LNCaP clone FGC (cell line): ENCODE measurements around the gene FAM227B.

Experiments
- DNase-seq: peaks from one replicate; pipeline ENCODE4 v3.0.0-alpha.2; 2011; ENCODE audit warnings: low read depth
- H3K4me3 ChIP-seq: 2 replicates; pipeline ENCODE4 v1.5.1; 2011; ENCODE audit warnings: mild to moderate bottlenecking, low read depth, low read length, control low read depth
- TF ChIP-seq, protein P1 (sequence below): IDR thresholded peaks from 2 replicates; pipeline ENCODE4 v1.5.1; 2012; ENCODE audit warnings: mild to moderate bottlenecking; ENCODE audit not compliant: control insufficient read depth, insufficient read depth; ENCODE audit errors: extremely low read depth

FAM227B gene

DNA sequence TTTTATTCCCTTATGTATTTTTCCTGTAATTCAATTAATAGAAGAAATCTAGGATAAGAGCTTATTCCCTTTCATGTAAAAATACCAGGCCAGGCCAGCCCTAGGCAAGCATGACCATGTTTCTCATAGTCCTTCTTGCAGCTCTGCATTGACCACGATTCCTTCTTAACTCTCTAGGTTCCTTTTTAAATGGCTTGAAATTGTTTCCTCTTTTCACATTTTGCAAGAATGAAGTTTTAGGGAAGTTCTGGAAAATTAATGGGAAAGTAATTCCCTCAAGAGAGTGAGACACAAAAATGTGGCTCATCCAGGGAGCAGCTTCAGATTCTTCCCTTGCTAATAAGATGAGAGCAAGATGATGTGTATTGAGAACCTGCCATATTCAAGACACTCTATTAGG is 314.1 kb downstream of the FAM227B start:
- TF ChIP-seq, protein P1, sequence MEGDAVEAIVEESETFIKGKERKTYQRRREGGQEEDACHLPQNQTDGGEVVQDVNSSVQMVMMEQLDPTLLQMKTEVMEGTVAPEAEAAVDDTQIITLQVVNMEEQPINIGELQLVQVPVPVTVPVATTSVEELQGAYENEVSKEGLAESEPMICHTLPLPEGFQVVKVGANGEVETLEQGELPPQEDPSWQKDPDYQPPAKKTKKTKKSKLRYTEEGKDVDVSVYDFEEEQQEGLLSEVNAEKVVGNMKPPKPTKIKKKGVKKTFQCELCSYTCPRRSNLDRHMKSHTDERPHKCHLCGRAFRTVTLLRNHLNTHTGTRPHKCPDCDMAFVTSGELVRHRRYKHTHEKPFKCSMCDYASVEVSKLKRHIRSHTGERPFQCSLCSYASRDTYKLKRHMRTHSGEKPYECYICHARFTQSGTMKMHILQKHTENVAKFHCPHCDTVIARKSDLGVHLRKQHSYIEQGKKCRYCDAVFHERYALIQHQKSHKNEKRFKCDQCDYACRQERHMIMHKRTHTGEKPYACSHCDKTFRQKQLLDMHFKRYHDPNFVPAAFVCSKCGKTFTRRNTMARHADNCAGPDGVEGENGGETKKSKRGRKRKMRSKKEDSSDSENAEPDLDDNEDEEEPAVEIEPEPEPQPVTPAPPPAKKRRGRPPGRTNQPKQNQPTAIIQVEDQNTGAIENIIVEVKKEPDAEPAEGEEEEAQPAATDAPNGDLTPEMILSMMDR, result no peak

DNA sequence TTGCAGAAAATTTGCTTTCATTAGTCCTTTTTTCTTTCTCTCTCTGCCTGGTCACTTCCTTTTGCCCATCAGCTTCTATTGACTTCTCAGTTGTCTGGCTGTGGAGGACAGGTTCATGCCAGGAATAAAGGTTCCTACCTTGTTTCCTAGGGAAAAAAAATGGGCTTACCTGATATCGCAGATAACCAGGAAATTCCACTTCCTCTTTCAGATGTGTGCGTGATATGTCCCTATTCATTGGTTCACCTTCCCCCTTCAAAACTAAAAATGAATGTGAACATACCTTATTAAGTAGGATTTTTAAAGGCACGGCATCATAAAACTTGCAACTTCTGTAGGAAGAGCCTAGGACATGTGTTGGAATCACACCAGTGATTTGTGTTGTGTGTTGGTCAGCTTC is 317.6 kb downstream of the FAM227B start:
- DNase-seq, result no peak
- no peak overlapping the region for H3K4me3 ChIP-seq
- TF ChIP-seq, protein P1, result no peak

More for the DNA sequence above, 314.1 kb downstream of the FAM227B start:
- H3K4me3 ChIP-seq, result no peak overlapping the region
- no peak for DNase-seq

DNA sequence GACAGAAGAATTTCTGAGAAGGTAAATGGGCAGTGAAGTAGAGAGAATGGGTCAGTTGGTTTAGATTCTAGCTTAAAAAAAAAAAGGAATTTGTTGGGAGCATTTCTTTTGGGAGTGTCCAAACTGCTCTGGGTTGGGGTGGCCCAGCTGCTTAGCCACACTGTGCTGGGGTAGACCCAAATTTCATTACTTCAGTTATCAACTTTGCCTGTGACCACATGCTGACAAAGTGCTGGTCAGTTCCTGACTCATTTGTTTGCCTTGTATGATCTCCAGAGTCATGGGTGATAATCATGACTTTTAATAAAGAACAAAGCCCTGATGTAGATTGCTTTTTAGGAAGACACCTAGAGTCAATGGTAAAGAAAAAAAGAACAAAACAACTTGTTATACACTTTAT is 319.1 kb downstream of the FAM227B start:
- TF ChIP-seq, protein P1, result no peak
- H3K4me3 ChIP-seq, result no peak overlapping the region
- no peak for DNase-seq

DNA sequence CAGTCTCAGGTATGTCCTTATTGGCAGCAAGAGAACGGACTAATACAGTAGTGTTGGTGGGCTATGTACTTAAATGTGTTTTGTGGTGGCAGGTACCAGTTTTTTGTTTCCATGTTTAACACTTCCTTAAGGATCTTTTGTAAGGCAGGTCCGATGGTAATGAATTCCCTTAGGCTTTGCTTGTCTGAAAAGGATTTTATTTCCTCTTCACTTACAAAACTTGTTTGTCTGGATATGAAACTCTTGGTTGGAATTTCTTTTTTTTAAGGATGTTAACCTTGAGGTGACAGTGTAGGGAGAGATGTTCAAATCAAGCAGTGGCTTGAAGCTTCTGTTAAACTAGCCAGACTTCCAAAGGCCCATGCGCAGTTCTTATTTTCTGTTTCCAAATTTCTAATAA is 319.8 kb downstream of the FAM227B start:
- no peak for DNase-seq
- no peak overlapping the region for H3K4me3 ChIP-seq
- TF ChIP-seq, protein P1, result no peak

DNA sequence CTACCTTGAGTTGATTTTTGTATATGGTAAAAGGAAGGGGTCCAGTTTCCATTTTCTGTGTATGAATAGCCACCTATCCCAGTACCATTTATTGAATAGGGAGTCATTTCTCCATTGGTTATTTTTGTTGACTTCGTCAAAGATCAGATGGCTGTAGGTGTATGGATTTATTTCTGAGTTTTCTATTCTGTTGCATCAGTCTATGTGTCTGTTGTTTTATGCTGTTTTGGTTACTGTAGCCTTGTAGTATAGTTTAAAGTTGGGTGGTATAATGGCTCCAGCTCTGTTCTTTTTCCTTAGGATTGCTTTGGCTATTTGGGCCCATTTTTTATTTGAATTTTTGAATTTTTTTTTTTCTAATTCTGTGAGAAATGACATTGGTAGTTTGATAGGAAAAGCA is 323.0 kb downstream of the FAM227B start:
- H3K4me3 ChIP-seq, result no peak overlapping the region
- TF ChIP-seq, protein P1, result no peak
- no peak for DNase-seq

DNA sequence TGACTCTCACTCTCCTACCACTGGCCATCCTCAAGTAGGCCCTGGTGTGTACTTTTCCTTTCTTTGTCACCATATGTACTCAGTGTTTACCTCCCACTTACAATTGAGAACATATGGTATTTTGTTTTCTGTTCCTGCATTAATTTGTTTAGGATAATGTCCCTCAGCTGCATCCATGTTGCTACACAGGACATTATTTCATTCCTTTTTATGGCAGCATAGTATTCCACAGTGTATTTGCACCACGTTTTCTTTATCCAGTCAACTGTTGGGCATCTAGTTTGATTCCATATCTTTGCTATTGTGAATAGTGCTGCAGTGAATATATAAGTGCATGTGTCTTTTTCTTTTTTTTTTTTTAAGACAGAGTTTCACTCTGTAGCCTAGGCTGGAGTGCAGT is 324.4 kb downstream of the FAM227B start:
- TF ChIP-seq, protein P1, result no peak
- no peak overlapping the region for H3K4me3 ChIP-seq
- DNase-seq, result no peak

DNA sequence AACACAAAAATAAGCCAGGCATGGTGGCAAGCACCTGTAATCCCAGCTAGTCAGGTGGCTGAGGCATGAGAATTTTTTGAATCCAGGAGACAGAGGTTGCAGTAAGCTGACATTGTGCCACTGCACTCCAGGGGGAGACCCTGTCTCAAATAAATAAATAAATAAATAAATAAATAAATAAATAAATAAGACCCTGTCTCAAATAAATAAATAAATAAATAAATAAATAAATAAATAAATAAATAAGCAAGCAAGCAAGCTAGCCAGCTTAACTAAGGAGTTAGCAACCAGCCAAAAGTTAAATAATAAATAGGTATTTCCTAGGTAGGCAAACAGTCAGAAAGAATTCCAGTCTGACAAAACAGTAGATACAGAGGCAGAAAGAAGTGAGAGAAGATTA is 326.7 kb downstream of the FAM227B start:
- no peak overlapping the region for H3K4me3 ChIP-seq
- no peak for DNase-seq
- TF ChIP-seq, protein P1, result no peak
